Endothelial cell of umbilical vein (primary cell): ENCODE measurements around the gene BCL2A1. TPM values are rescaled to one million over a fixed set of nuclear protein-coding genes. Genes with fewer than 3 reads are reported as not detected.

Source experiments
- BruUV-seq: library from RNA; stranded (reverse); fragments of 400-500 nt; replicated peaks from 2 replicates; lab custom pipeline; 2021; lab: Mats Ljungman, UMichigan
- CTCF ChIA-PET: fragments of 300-600, 350-600 bp; sonication (Branson Sonifier 250); formaldehyde crosslinking; loops from one replicate; lab custom pipeline; 2021; ENCODE audit warnings: antibody characterized with exemption, inconsistent platforms; lab: Charles Lee
- POLR2A ChIA-PET: fragments of 300-600, 350-600 bp; sonication (Branson Sonifier 250); formaldehyde crosslinking; loops from one replicate; lab custom pipeline; 2021; ENCODE audit warnings: antibody characterized with exemption, inconsistent platforms; lab: Charles Lee
- DNase-seq: peaks from one replicate; pipeline ENCODE4 v3.0.0-alpha.2; 2011; ENCODE audit warnings: low read depth, low spot score
- FAIRE-seq: peaks from 2 replicates; lab custom pipeline; 2011; peaks lifted over from hg19 to GRCh38; lab: Jason Lieb, UNC
- H2AFZ ChIP-seq: 2 replicates; pipeline ENCODE4 v1.6.0; 2012; ENCODE audit warnings: low read depth, low read length, control low read depth, inconsistent platforms
- H3K27ac ChIP-seq: 2 replicates; pipeline ENCODE4 v1.5.1; 2011; ENCODE audit warnings: low read depth, mild to moderate bottlenecking, control low read depth, low read length, moderate library complexity; ENCODE audit not compliant: insufficient read depth
- H3K27me3 ChIP-seq, 2 experiments: 2 replicates each; pipeline versions ENCODE4 v1.6.0 to v1.6.1; 2011; ENCODE audit warnings: low read length in 2 of 2, mixed read lengths in 1 of 2; ENCODE audit not compliant: control insufficient read depth in 2 of 2, insufficient read depth in 2 of 2
- H3K36me3 ChIP-seq, 2 experiments: 2 replicates in 1 of 2; 3 replicates in 1 of 2; pipeline ENCODE4 v1.5.1; 2011; ENCODE audit warnings: low read length in 2 of 2, mild to moderate bottlenecking in 1 of 2, moderate library complexity in 1 of 2; ENCODE audit not compliant: control insufficient read depth in 2 of 2, insufficient read depth in 2 of 2; ENCODE audit errors: extremely low read depth in 1 of 2
- H3K4me1 ChIP-seq: 3 replicates; pipeline ENCODE4 v1.5.1; 2011; ENCODE audit warnings: mild to moderate bottlenecking, low read length; ENCODE audit not compliant: control insufficient read depth, insufficient read depth; ENCODE audit errors: extremely low read depth
- H3K4me2 ChIP-seq: 2 replicates; pipeline ENCODE4 v1.6.1; 2011; ENCODE audit warnings: low read length, control low read depth, mixed read lengths; ENCODE audit not compliant: insufficient read depth
- H3K4me3 ChIP-seq, 3 experiments: fragments of 200-600 bp in 1 of 3; sonication (generic), shearing (Covaris generic) in 1 of 3; replicated peaks in 1 of 3; 2 replicates each; pipeline ENCODE4 v1.5.1; 2011 to 2016; ENCODE audit warnings: control low read depth in 3 of 3, low read length in 3 of 3, mild to moderate bottlenecking in 2 of 3, inconsistent platforms in 1 of 3, low read depth in 1 of 3, moderate library complexity in 1 of 3; ENCODE audit not compliant: insufficient read depth in 1 of 3
- H3K79me2 ChIP-seq: 2 replicates; pipeline ENCODE4 v1.6.0; 2012; ENCODE audit warnings: low read length, inconsistent platforms; ENCODE audit not compliant: control insufficient read depth, insufficient read depth
- H3K9ac ChIP-seq: replicated peaks from 2 replicates; pipeline ENCODE3; 2011; ENCODE audit warnings: low read length, control low read depth; ENCODE audit not compliant: insufficient read depth; ENCODE audit errors: extremely low read depth
- H3K9me1 ChIP-seq: replicated peaks from 3 replicates; pipeline ENCODE4 v1.6.0; 2011; ENCODE audit warnings: mild to moderate bottlenecking, low read length; ENCODE audit not compliant: control insufficient read depth, insufficient read depth; ENCODE audit errors: extremely low read depth
- H3K9me3 ChIP-seq: replicated peaks from 2 replicates; pipeline ENCODE4 v1.5.1; 2012; ENCODE audit warnings: low read length, inconsistent platforms; ENCODE audit not compliant: control insufficient read depth, insufficient read depth
- H4K20me1 ChIP-seq: replicated peaks from 2 replicates; pipeline ENCODE3; 2011; ENCODE audit warnings: mild to moderate bottlenecking, low read length; ENCODE audit not compliant: control insufficient read depth, insufficient read depth; ENCODE audit errors: extremely low read depth
- EZH2 ChIP-seq: IDR thresholded peaks from 2 replicates; pipeline ENCODE4 v1.6.1; 2012; ENCODE audit warnings: borderline replicate concordance, low read depth, mild to moderate bottlenecking, moderate library complexity, low read length, inconsistent platforms; ENCODE audit not compliant: severe bottlenecking
- FOS ChIP-seq: IDR thresholded peaks from 2 replicates; pipeline ENCODE4 v1.6.1; 2011; ENCODE audit warnings: mild to moderate bottlenecking, low read length, moderate library complexity, borderline replicate concordance; ENCODE audit not compliant: insufficient read depth
- GATA2 ChIP-seq: IDR thresholded peaks from 2 replicates; pipeline ENCODE4 v1.7.0; 2011; ENCODE audit warnings: low read depth, mild to moderate bottlenecking, moderate library complexity, mixed read lengths, low read length; ENCODE audit not compliant: insufficient read length, insufficient read depth
- JUN ChIP-seq: IDR thresholded peaks from 2 replicates; pipeline ENCODE4 v1.6.1; 2011; ENCODE audit warnings: borderline replicate concordance, low read depth; ENCODE audit not compliant: insufficient read length, insufficient read depth
- MAX ChIP-seq: IDR thresholded peaks from 2 replicates; pipeline ENCODE4 v1.6.1; 2011; ENCODE audit not compliant: insufficient read depth, insufficient read length
- MYC ChIP-seq: IDR thresholded peaks from one replicate; pipeline ENCODE4 v1.6.1; 2011; ENCODE audit warnings: mild to moderate bottlenecking, low read depth, low read length
- POLR2A ChIP-seq: IDR thresholded peaks from 2 replicates; pipeline ENCODE4 v1.6.1; 2012; ENCODE audit warnings: low read depth, mild to moderate bottlenecking, control low read depth, low read length
- POLR2AphosphoS5 ChIP-seq: IDR thresholded peaks from 2 replicates; pipeline ENCODE4 v1.6.1; 2012; ENCODE audit warnings: low read depth, mild to moderate bottlenecking, control low read depth, low read length, moderate library complexity; ENCODE audit not compliant: insufficient read depth
- dilution Hi-C: fragments of 300-500 bp; cut with MboI; formaldehyde crosslinking; loops from one replicate; pipeline ENCODE4 v1.15.0; 2019; ENCODE audit warnings: low sequenced_read_pairs; ENCODE audit not compliant: extremely low pct_ligation_motif_present
- intact Hi-C: fragments of 100-400 bp; cut with micrococcal nuclease; formaldehyde crosslinking; loops from one replicate; pipeline ENCODE4 v1.10.0; 2022
- polyA plus RNA-seq, 4 experiments: library from polyadenylated mRNA; depleted of rRNA in 3 of 4; stranded (reverse) in 3 of 4; unstranded in 1 of 4; fragments of >200 nt; gene quantifications; 2 replicates each; pipeline versions ENCODE4 v1.2.1 to v1.2.3, GENCODE V29; 2011 to 2012; ENCODE audit warnings: missing spikeins in 1 of 4
- total RNA-seq: library from RNA; stranded (reverse); gene quantifications from 2 replicates; pipeline ENCODE4 v1.2.3, GENCODE V29; 2021
- TF ChIP-seq, protein P1 (sequence below), 2 donors: IDR thresholded peaks; 1 replicate in 1 of 2; 2 replicates in 1 of 2; pipeline ENCODE4 v1.5.1; 2011; ENCODE audit warnings: low read length in 2 of 2, mild to moderate bottlenecking in 2 of 2, moderate library complexity in 2 of 2, control low read depth in 1 of 2, inconsistent platforms in 1 of 2, low read depth in 1 of 2; ENCODE audit not compliant: insufficient read depth in 1 of 2; ENCODE audit errors: extremely low read depth in 1 of 2

The BCL2A1 gene
- total and polyA plus RNA-seq, 2 donors (not counting 3 experiments of a cell fraction or from before 2014, with no cell fraction given): not detected

DNA sequence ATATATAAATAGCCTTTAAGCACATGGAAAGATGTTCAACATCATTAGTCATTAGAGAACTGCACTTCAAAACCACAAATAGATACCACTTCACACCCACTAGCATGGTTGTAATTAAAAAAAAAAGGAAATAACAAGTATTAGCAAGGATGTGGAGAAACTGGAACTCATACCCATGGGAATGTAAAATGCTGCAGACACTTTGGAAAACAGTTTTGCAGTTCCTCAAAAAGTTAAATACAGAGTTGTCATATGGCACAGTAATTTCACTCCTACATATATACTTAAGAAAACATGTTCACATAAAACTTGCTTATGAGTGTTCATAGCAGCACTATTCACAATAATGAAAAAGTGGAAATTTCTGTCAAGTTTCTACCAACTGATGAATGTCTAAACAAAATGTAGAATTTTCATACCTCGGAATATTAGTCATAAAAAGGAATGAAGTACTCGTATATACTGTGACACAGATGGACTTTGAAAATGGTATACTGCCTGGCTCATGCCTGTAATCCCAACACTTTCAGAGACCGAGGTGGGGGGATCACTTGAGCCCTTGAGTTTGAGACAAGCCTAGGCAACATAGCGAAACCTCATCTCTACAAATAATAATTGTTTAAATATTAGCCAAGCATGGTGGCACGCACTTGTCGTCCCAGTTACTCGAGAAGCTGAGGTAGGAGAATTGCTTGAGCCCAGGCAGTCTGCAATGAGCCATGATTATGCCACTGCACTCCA lies 28.1 kb downstream of the BCL2A1 start:
- dilution Hi-C loops (no loop called here), intact Hi-C loops (loop anchor here (5.0 kb wide), 1 partner anchor 436 kb away; no protein-coding TSS in a partner anchor)
- Histone ChIP-seq H3K9me1 (no peaks in the 10 kb centered on the region), H3K27ac (no peak overlapping the region), H3K4me1 (no peaks in the 10 kb centered on the region), H3K27me3 (peaks cover 3% of the 10 kb centered on the region in 2 experiments), H3K9me3 (no peaks in the 10 kb centered on the region), H3K79me2 (no peaks in the 10 kb centered on the region), H3K4me2 (no peak overlapping the region), H3K9ac (no peak overlapping the region), H3K36me3 (no peaks in the 10 kb centered on the region), H4K20me1 (no peaks in the 10 kb centered on the region), H2AFZ (no peak overlapping the region), H3K4me3 (no peak overlapping the region)
- no TSS peak for BruUV-seq
- no peak for DNase-seq
- FAIRE-seq: no peak
- ChIA-PET POLR2A (no interaction called here), CTCF (no interaction called here)
- TF ChIP-seq POLR2A (no peak), MYC (no peak), FOS (no peak), EZH2 (no peak), JUN (no peak), GATA2 (no peak), MAX (no peak), POLR2AphosphoS5 (no peak)
- TF ChIP-seq, protein P1, sequence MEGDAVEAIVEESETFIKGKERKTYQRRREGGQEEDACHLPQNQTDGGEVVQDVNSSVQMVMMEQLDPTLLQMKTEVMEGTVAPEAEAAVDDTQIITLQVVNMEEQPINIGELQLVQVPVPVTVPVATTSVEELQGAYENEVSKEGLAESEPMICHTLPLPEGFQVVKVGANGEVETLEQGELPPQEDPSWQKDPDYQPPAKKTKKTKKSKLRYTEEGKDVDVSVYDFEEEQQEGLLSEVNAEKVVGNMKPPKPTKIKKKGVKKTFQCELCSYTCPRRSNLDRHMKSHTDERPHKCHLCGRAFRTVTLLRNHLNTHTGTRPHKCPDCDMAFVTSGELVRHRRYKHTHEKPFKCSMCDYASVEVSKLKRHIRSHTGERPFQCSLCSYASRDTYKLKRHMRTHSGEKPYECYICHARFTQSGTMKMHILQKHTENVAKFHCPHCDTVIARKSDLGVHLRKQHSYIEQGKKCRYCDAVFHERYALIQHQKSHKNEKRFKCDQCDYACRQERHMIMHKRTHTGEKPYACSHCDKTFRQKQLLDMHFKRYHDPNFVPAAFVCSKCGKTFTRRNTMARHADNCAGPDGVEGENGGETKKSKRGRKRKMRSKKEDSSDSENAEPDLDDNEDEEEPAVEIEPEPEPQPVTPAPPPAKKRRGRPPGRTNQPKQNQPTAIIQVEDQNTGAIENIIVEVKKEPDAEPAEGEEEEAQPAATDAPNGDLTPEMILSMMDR (IDR thresholded peaks at IDR 0.05; ENCODE audit: extremely low read depth in 1 of 2, insufficient read depth in 1 of 2, low read depth in 1 of 2, low read length in 2 of 2): no peak
